Stimulated activated CD8-positive, alpha-beta memory T cell treated with anti-CD3 and anti-CD28 coated beads, Interleukin-12 subunit alpha, Interleukin-12 subunit beta, amount 100 ng/mL, for 24 hours (primary cell): ENCODE data around the gene KCNC3.

Experiments
- DNase-seq: peaks from one replicate; pipeline ENCODE4 v3.0.0-alpha.2; 2020; ENCODE audit errors: extremely low read depth

Gene KCNC3

GRCh38 chr19:50275577-50276368 is 53.4 kb downstream of the KCNC3 start:
- DNase-seq: no peak

- no peak for DNase-seq
Measured at GRCh38 chr19:50273821-50274220, 55.4 kb downstream of the KCNC3 start.

GRCh38 chr19:50272263-50272897 is 56.8 kb downstream of the KCNC3 start:
- DNase-seq: no peak

GRCh38 chr19:50269653-50270052 is 59.5 kb downstream of the KCNC3 start:
- DNase-seq: no peak

- no peak for DNase-seq
Measured at GRCh38 chr19:50268501-50268900, 60.7 kb downstream of the KCNC3 start.

- DNase-seq: no peak
Measured at GRCh38 chr19:50268041-50268440, 61.1 kb downstream of the KCNC3 start.

- no peak for DNase-seq
Measured at GRCh38 chr19:50266896-50267295, 62.3 kb downstream of the KCNC3 start.

- no peak for DNase-seq
Measured at GRCh38 chr19:50266041-50266440, 63.1 kb downstream of the KCNC3 start.

GRCh38 chr19:50264483-50265186 is 64.5 kb downstream of the KCNC3 start:
- no peak for DNase-seq

GRCh38 chr19:50263176-50263575 is 66.0 kb downstream of the KCNC3 start:
- DNase-seq: no peak
